Osteocyte (in vitro differentiated cells): Measurements from ENCODE around the gene KPNA3. TPM values are rescaled to one million over a fixed set of nuclear protein-coding genes. Genes with fewer than 3 reads are reported as not detected.

Experiments
- DNase-seq: peaks from one replicate; pipeline ENCODE4 v3.0.0; 2021; ENCODE audit warnings: mixed read lengths; ENCODE audit not compliant: unreplicated experiment; ENCODE audit errors: extremely low spot score
- H3K27ac Mint-ChIP-seq: one replicate; pipeline ENCODE4 v1.8.0; 2021; ENCODE audit warnings: mild to moderate bottlenecking, mixed read lengths; ENCODE audit not compliant: unreplicated experiment
- H3K27me3 Mint-ChIP-seq: one replicate; pipeline ENCODE4 v1.8.0; 2021; ENCODE audit warnings: mixed read lengths; ENCODE audit not compliant: unreplicated experiment
- H3K36me3 Mint-ChIP-seq: one replicate; pipeline ENCODE4 v1.8.0; 2021; ENCODE audit warnings: mixed read lengths; ENCODE audit not compliant: unreplicated experiment
- H3K4me1 Mint-ChIP-seq: one replicate; pipeline ENCODE4 v1.8.0; 2021; ENCODE audit warnings: mixed read lengths; ENCODE audit not compliant: unreplicated experiment
- H3K4me3 Mint-ChIP-seq: one replicate; pipeline ENCODE4 v1.8.0; 2021; ENCODE audit warnings: mild to moderate bottlenecking, moderate library complexity, mixed read lengths; ENCODE audit not compliant: unreplicated experiment
- H3K9me3 Mint-ChIP-seq: one replicate; pipeline ENCODE4 v1.8.0; 2021; ENCODE audit warnings: mixed read lengths; ENCODE audit not compliant: unreplicated experiment
- total RNA-seq: library from RNA; stranded (reverse); gene quantifications from 2 replicates; pipeline ENCODE4 v1.2.1, GENCODE V29; 2021
- TF ChIP-seq, protein P1 (sequence below): fragments of 200-600 bp; sonication (generic); IDR thresholded peaks from 2 replicates; pipeline ENCODE4 v1.5.0; 2021; ENCODE audit warnings: antibody characterized with exemption, mild to moderate bottlenecking, moderate library complexity

KPNA3 gene
- total RNA-seq, 1 donor from 2014 or later = 39.9 TPM

DNA sequence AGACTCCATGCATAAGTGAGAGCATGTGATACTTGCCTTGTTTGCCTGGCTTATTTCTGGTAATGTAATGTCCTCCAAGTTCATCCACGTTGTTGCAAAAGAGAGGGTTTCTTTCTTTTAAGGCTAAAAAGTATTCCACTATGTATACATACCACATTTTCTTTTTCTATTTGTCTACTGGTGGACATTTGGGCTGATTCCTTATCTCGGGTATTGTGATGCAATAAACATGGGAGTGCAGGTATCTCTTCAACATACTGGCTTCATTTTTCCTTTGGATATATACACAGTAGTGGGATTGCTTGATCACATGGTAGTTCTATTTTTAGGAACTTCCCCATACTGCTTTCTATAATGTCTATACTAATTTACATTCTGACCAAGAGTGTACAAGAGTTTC is 51.6 kb downstream of the KPNA3 start:
- no peak for DNase-seq
- H3K36me3 Mint-ChIP-seq = peaks cover 46% of the 10 kb centered on the region
- no peak overlapping the region for H3K27ac Mint-ChIP-seq
- H3K9me3 Mint-ChIP-seq = no peaks in the 10 kb centered on the region
- no peak overlapping the region for H3K4me3 Mint-ChIP-seq
- TF ChIP-seq, protein P1, sequence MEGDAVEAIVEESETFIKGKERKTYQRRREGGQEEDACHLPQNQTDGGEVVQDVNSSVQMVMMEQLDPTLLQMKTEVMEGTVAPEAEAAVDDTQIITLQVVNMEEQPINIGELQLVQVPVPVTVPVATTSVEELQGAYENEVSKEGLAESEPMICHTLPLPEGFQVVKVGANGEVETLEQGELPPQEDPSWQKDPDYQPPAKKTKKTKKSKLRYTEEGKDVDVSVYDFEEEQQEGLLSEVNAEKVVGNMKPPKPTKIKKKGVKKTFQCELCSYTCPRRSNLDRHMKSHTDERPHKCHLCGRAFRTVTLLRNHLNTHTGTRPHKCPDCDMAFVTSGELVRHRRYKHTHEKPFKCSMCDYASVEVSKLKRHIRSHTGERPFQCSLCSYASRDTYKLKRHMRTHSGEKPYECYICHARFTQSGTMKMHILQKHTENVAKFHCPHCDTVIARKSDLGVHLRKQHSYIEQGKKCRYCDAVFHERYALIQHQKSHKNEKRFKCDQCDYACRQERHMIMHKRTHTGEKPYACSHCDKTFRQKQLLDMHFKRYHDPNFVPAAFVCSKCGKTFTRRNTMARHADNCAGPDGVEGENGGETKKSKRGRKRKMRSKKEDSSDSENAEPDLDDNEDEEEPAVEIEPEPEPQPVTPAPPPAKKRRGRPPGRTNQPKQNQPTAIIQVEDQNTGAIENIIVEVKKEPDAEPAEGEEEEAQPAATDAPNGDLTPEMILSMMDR = no peak
- no peaks in the 10 kb centered on the region for H3K4me1 Mint-ChIP-seq
- no peaks in the 10 kb centered on the region for H3K27me3 Mint-ChIP-seq

DNA sequence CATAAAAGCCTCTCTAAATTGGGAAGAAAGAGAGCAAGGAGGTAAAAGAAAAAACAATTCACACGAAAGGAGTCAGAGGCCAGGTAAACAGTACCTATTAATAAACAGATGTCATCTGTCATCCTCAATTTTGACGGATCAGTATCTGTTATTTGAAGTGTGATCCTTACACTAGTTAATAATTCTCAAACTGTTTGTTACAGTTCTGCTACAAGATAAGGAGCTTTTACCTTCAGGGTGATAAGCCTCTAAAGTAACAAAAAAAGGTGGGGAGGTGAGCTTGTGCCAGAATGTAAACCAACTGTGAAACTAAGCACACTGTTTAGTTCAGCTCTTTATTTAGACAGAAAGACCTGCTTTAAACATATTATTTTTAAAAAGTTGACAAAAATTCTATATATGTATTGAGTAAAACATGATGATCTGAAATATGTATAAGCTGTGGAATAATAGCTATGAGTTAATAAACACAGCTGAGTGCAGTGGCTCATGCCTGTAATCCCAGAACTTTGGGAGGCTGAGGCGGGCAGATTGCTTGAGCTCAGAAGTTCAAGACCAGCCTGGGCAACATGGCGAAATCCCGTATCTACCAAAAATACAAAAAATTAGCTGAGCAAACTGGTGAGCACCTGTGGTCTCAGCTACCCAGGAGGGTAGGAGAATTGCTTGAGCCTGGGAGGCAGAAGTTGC is 52.8 kb downstream of the KPNA3 start:
- no peak for DNase-seq
- Mint-ChIP-seq H3K27me3 (no peaks in the 10 kb centered on the region), H3K36me3 (peaks cover 37% of the 10 kb centered on the region), H3K27ac (no peak overlapping the region), H3K4me1 (no peaks in the 10 kb centered on the region), H3K4me3 (no peak overlapping the region), H3K9me3 (no peaks in the 10 kb centered on the region)
- TF ChIP-seq, protein P1 = no peak

DNA sequence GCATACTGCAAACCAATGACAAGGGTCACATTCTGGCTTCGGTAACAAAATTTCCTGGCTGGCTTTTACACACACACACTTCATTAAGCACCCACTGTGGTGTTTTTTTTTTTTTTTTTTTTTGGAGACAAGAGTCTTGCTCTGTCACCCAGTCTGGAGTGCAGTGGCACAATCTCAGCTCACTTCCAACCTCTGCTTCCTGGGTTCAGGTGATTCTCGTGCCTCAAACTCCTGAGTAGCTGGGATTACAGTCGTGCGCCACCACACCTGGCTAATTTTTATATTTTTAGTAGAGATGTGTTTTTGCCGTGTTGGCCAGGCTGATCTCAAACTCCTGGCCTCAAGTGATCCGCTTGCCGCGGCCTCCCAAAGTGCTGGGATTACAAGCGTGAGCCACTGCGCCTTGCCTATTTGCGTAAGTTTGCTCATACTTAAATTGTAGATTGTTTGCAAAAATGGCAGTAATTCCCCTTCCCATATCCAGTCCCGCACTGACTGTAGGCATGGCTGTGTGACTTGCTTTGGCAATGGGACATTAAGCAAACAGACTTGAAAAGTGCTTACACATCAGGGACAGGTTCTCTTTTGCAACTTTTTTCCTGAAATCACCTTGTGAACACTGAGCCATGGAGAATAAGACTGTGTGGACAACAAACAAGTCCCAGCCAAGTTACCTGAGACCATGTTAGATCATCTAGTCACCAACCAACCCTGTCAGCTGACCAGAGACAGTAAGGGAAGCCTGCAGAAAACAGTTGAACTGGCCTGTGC is 59.1 kb downstream of the KPNA3 start:
- DNase-seq = no peak
- Mint-ChIP-seq H3K9me3 (no peaks in the 10 kb centered on the region), H3K27me3 (no peaks in the 10 kb centered on the region), H3K4me3 (no peak overlapping the region), H3K27ac (no peak overlapping the region), H3K4me1 (peaks cover 7% of the 10 kb centered on the region), H3K36me3 (peaks cover 15% of the 10 kb centered on the region)
- TF ChIP-seq, protein P1 = no peak

DNA sequence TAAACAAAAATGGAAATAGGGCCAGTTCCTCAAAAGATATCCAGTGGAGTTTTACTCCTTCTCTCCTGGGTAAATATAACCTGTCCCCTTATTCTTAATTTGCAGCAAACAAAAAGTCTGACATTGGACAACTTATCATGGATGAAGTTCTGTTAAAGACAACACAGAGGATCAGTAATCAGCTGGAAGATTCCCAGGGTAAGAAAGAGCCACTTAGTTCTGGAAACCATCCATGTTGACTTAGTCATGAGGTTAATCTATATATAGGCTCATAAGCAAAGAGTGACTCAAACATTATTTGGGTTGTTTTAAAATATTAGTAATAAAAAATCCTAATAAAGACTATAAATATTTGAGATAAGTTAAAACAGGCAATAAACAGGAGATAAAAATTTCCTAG is 60.7 kb downstream of the KPNA3 start:
- Mint-ChIP-seq H3K9me3 (no peaks in the 10 kb centered on the region), H3K27ac (no peak overlapping the region), H3K4me1 (peaks cover 7% of the 10 kb centered on the region), H3K36me3 (peaks cover 23% of the 10 kb centered on the region), H3K27me3 (no peaks in the 10 kb centered on the region), H3K4me3 (no peak overlapping the region)
- TF ChIP-seq, protein P1 = no peak
- DNase-seq = no peak

DNA sequence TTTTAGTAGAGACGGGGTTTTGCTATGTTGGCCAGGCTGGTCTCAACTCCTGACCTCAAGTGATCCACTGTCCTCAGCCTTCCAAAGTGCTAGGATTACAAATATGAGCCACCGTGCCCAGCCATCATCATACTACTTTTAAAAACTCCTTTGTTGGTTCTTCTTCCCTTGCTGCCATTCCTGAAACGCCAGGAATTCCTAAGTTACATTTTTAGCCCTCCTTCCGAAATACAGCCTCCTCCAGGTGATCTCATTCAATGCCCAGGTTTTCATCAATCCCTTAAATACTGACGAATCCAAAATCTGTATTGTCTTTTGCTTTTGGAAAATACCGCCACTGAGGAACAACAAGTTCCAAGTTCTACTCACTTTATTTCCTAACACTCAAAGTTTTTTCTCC is 75.9 kb downstream of the KPNA3 start:
- Mint-ChIP-seq H3K27me3 (no peaks in the 10 kb centered on the region), H3K4me1 (no peaks in the 10 kb centered on the region), H3K27ac (no peak overlapping the region), H3K36me3 (peaks cover 58% of the 10 kb centered on the region), H3K9me3 (peaks cover 20% of the 10 kb centered on the region), H3K4me3 (no peak overlapping the region)
- TF ChIP-seq, protein P1 = no peak
- DNase-seq = no peak
